K562 (cell line): ENCODE data around the gene ACTN1. TPM values are rescaled to one million over a fixed set of nuclear protein-coding genes. Genes with fewer than 3 reads are reported as not detected.
"Not testable (repeated sequence)": the region's sequence is repeated elsewhere in the genome, so short reads cannot be mapped to it uniquely, and the experiment has no call there.

Source experiments
- ATAC-seq: fragments of 200-7000 bp; cut with Tn5 transposase; 3 replicates; pipeline ENCODE4 v1.9.1; 2020; ENCODE audit warnings: moderate library complexity
- BruUV-seq: library from RNA; stranded (reverse); fragments of 400-500 nt; replicated peaks from 2 replicates; lab custom pipeline; 2021; lab: Mats Ljungman, UMichigan
- CTCF ChIA-PET: fragments of 300-600 bp; formaldehyde crosslinking; extraction: SDS; loops from one replicate; lab custom pipeline; 2021; ENCODE audit warnings: low intra/inter-chr PET ratio; lab: Yijun Ruan, JAX
- POLR2A ChIA-PET: fragments of 300-600, 350-650 bp; sonication (Branson Sonifier 250); formaldehyde crosslinking; extraction: SDS; loops from one replicate; lab custom pipeline; 2021; ENCODE audit warnings: antibody characterized with exemption, inconsistent platforms; lab: Yijun Ruan, JAX
- DNase-seq, 4 experiments: peaks; one replicate each; pipeline versions ENCODE4 v3.0.0 to v3.0.0-alpha.2; 2011 to 2018; ENCODE audit warnings: low spot score in 3 of 4, mixed read lengths in 3 of 4; ENCODE audit errors: extremely low read depth in 1 of 4
- FAIRE-seq: peaks from 2 replicates; lab custom pipeline; 2011; peaks lifted over from hg19 to GRCh38; lab: Jason Lieb, UNC
- H2AFZ ChIP-seq: 2 replicates; pipeline ENCODE4 v1.6.0; 2011; ENCODE audit warnings: low read depth, low read length, control low read depth, inconsistent platforms
- H3K27ac ChIP-seq: fragments of 200-600 bp; 3 replicates; pipeline ENCODE4 v1.8.0; 2011; ENCODE audit warnings: low read depth, mild to moderate bottlenecking, control low read depth, inconsistent platforms, low read length, moderate library complexity, mixed read lengths; ENCODE audit errors: extremely low read depth
- H3K27me3 ChIP-seq, 2 experiments: fragments of 300-600 bp in 1 of 2; 2 replicates in 1 of 2; 3 replicates in 1 of 2; pipeline versions ENCODE4 v1.6.0 to v1.8.0; 2011; ENCODE audit warnings: inconsistent platforms in 2 of 2, low read length in 2 of 2, mild to moderate bottlenecking in 1 of 2, mixed read lengths in 1 of 2, moderate library complexity in 1 of 2; ENCODE audit not compliant: control insufficient read depth in 2 of 2, insufficient read depth in 2 of 2
- H3K36me3 ChIP-seq: fragments of 300-600 bp; 3 replicates; pipeline ENCODE4 v1.8.0; 2011; ENCODE audit warnings: mild to moderate bottlenecking, low read length, inconsistent platforms; ENCODE audit not compliant: control insufficient read depth, insufficient read depth
- H3K4me1 ChIP-seq, 2 experiments: fragments of 200-600 bp in 1 of 2; replicated peaks in 1 of 2; 2 replicates in 1 of 2; 3 replicates in 1 of 2; pipeline versions ENCODE4 v1.5.1 to v1.8.0; 2011; ENCODE audit warnings: inconsistent platforms in 2 of 2, low read length in 2 of 2, mild to moderate bottlenecking in 1 of 2, mixed read lengths in 1 of 2, moderate library complexity in 1 of 2; ENCODE audit not compliant: control insufficient read depth in 2 of 2, insufficient read depth in 2 of 2
- H3K4me2 ChIP-seq: 2 replicates; pipeline ENCODE4 v1.6.1; 2011; ENCODE audit warnings: low read length, control low read depth, inconsistent platforms, mixed read lengths; ENCODE audit not compliant: insufficient read depth
- H3K4me3 ChIP-seq: fragments of 200-600 bp; sonication (generic), shearing (Covaris generic); 2 replicates; pipeline ENCODE4 v1.5.1; 2016; ENCODE audit warnings: control low read depth, inconsistent platforms
- H3K79me2 ChIP-seq: fragments of 200-600 bp; 3 replicates; pipeline ENCODE4 v1.8.0; 2011; ENCODE audit warnings: low read length, inconsistent platforms; ENCODE audit not compliant: control insufficient read depth, insufficient read depth
- H3K9ac ChIP-seq, 2 experiments: 2 replicates each; pipeline versions ENCODE4 v1.6.0 to v1.6.1; 2011; ENCODE audit warnings: low read depth in 2 of 2, low read length in 2 of 2, control low read depth in 1 of 2, inconsistent platforms in 1 of 2, mild to moderate bottlenecking in 1 of 2, mixed read lengths in 1 of 2; ENCODE audit not compliant: insufficient read depth in 1 of 2
- H3K9me1 ChIP-seq: one replicate; pipeline ENCODE4 v1.6.0; 2011; ENCODE audit warnings: inconsistent platforms, mild to moderate bottlenecking, low read length, moderate library complexity; ENCODE audit not compliant: control insufficient read depth, insufficient read depth
- H3K9me3 ChIP-seq: replicated peaks from 2 replicates; pipeline ENCODE4 v1.5.1; 2011; ENCODE audit warnings: low read depth, low read length, inconsistent platforms; ENCODE audit not compliant: control insufficient read depth, insufficient read depth
- H4K20me1 ChIP-seq: replicated peaks from 2 replicates; pipeline ENCODE4 v1.6.1; 2011; ENCODE audit warnings: low read length, inconsistent platforms, mixed read lengths; ENCODE audit not compliant: control insufficient read depth, insufficient read depth
- NFATC3 ChIP-seq: fragments of 450-650 bp; IDR thresholded peaks from 2 replicates; pipeline ENCODE4 v1.6.1; 2017; ENCODE audit warnings: mild to moderate bottlenecking
- PCBP1 ChIP-seq: fragments of 200-400 bp; formaldehyde crosslinking; IDR thresholded peaks from 2 replicates; pipeline ENCODE4 v1.6.1; 2018; ENCODE audit warnings: mild to moderate bottlenecking, low read depth, low read length; ENCODE audit not compliant: poor library complexity, severe bottlenecking
- SAP30 ChIP-seq: fragments of 200-600 bp; sonication (generic); IDR thresholded peaks from 2 replicates; pipeline ENCODE4 v1.6.1; 2012; ENCODE audit warnings: borderline replicate concordance, low read depth, mild to moderate bottlenecking, moderate library complexity, low read length, control low read depth, inconsistent platforms; ENCODE audit not compliant: insufficient read depth, poor library complexity, severe bottlenecking
- ZNF561 ChIP-seq: fragments of 450-650 bp; formaldehyde crosslinking; conservative IDR thresholded peaks from 2 replicates; pipeline ENCODE4 v1.4.0; 2020; ENCODE audit warnings: mild to moderate bottlenecking, moderate library complexity
- WGBS: fragments of 100-300 bp; shearing (Covaris generic); methylation state at CpG from one replicate; pipeline ENCODE4 v1.1.6; 2016; ENCODE audit warnings: low coverage, mixed read lengths; ENCODE audit not compliant: insufficient coverage; ENCODE audit errors: missing lambda C conversion rate; 5-methylcytosine and 5-hydroxymethylcytosine counted together
- in situ Hi-C: fragments of 300-500 bp; cut with MboI; formaldehyde crosslinking; loops from 4 replicates; pipeline ENCODE4 v1.15.0; 2018; ENCODE audit warnings: inconsistent platforms, mixed read lengths
- intact Hi-C: fragments of 100-400 bp; cut with micrococcal nuclease; formaldehyde crosslinking; loops from 2 replicates; pipeline ENCODE4 v1.14.2; 2022
- polyA plus RNA-seq, 8 experiments: library from polyadenylated mRNA; depleted of rRNA in 4 of 8; stranded (reverse) in 5 of 8; unstranded in 3 of 8; fragments of >200 nt; fragmentation: Nextera tagmentation in 2 of 8; fragmentation: Illumina TruSeq in 1 of 8; extraction: Ambion mirVana in 2 of 8; extraction: Trizol in 1 of 8; gene quantifications; 2 replicates each; pipeline versions ENCODE4 v1.2.1 to v1.2.3, GENCODE V29; 2011 to 2014; ENCODE audit warnings: inconsistent platforms in 1 of 8, missing spikeins in 1 of 8
- total RNA-seq, 7 experiments: library from RNA; depleted of rRNA in 6 of 7; stranded (reverse); fragments of >200 nt in 6 of 7; fragmentation: Illumina TruSeq in 2 of 7; extraction: Trizol in 2 of 7; gene quantifications; 2 replicates each; pipeline versions ENCODE4 v1.2.1 to v1.2.3, GENCODE V29; 2011 to 2021; ENCODE audit warnings: low replicate concordance in 1 of 7
- TF ChIP-seq, protein P1 (sequence below): sonication (generic); formaldehyde crosslinking; IDR thresholded peaks from 2 replicates; pipeline ENCODE4 v1.5.0; 2020; ENCODE audit warnings: missing genetic modification reagents
- TF ChIP-seq, protein P2 (sequence below), 3 experiments: fragments of 200-800 bp in 1 of 3; sonication (Bioruptor generic) in 1 of 3; sonication (generic) in 1 of 3; formaldehyde crosslinking in 1 of 3; IDR thresholded peaks; 2 replicates each; pipeline versions ENCODE4 v1.6.1 to v1.8.0; 2016 to 2022; ENCODE audit warnings: mild to moderate bottlenecking in 2 of 3, missing compliant biosample characterization in 2 of 3, missing genetic modification characterization in 2 of 3, missing genetic modification reagents in 1 of 3
- TF ChIP-seq, protein P3 (sequence below): sonication (generic); formaldehyde crosslinking; IDR thresholded peaks from 2 replicates; pipeline ENCODE4 v1.8.0; 2022; ENCODE audit warnings: mild to moderate bottlenecking, missing genetic modification reagents

Gene ACTN1
- total and polyA plus RNA-seq, 9 of the 15 experiments (the other 6 are each of a cell fraction or from before 2014, with no cell fraction given) = 2.2 to 67.7 (median 34.5) TPM

DNA sequence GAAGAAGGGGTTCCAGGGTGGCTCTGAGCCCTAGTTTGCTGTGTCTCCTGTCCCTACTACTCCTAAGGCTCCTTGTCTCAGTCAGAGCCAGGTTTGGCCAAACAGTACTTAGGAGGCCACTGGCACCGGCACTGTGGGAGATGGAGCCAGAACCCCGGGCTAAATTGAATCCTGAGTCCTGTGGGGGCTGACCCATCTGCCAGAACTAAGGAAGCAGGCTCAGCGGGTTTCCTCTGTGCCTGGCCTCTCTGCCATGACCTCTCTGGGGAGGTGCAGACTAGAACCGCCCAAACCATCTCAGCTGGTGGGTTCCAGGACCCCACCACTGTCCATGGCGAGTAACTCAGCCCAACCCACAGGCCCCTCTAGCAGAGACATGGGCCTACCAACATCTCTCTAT lies 5.5 kb downstream of the ACTN1 start:
- no TSS peak for BruUV-seq
- CTCF ChIA-PET = no interaction called here

DNA sequence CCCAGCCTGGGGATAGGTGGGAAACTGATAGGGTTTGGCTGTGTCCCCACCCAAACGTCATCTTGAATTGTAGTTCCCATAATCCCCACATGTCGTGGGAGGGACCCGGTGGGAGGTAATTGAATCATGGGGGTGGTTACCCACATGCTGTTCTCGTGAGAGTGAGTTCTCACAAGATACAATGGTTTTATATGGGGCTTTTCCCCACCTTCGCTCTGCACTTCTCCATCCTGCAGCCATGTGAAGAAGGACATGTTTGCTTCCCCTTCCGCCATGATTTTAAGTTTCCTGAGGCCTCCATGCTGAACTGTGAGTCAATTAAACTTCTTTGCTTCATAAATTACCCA lies 5.9 kb downstream of the ACTN1 start:
- 58% methylated on average over 6 of the region's 6 CpGs for WGBS
- H3K27me3 ChIP-seq, H3K27ac ChIP-seq, ATAC-seq, H3K9ac ChIP-seq, in situ Hi-C loops, BruUV-seq, H2AFZ ChIP-seq, CTCF ChIA-PET, H3K4me2 ChIP-seq, H3K4me3 ChIP-seq, H3K9me3 ChIP-seq, POLR2A ChIA-PET, H3K9me1 ChIP-seq, intact Hi-C loops, DNase-seq, FAIRE-seq: not testable (repeated sequence)
- Histone ChIP-seq H3K4me1 (peaks cover 16 to 19% of the 10 kb centered on the region in 2 experiments; a peak in 4 of 5 replicates), H3K36me3 (peaks cover 34% of the 10 kb centered on the region; the same call in 2 of the 3 replicates), H3K79me2 (peaks cover 62% of the 10 kb centered on the region), H4K20me1 (peaks cover 22% of the 10 kb centered on the region)

More for the DNA sequence above, 5.5 kb downstream of the ACTN1 start:
- WGBS = 83% methylated on average over 2 of the region's 5 CpGs
- POLR2A ChIA-PET = no interaction called here
- Histone ChIP-seq H3K79me2 (peaks cover 62% of the 10 kb centered on the region), H3K9me1 (no peaks in the 10 kb centered on the region), H2AFZ (no peak overlapping the region), H4K20me1 (peaks cover 18% of the 10 kb centered on the region), H3K4me1 (peaks cover 16 to 22% of the 10 kb centered on the region in 2 experiments; a peak in 4 of 5 replicates), H3K9ac (no peak overlapping the region), H3K4me3 (no peak overlapping the region), H3K36me3 (peaks cover 34% of the 10 kb centered on the region; the same call in 2 of the 3 replicates), H3K9me3 (no peaks in the 10 kb centered on the region), H3K27me3 (no peaks in the 10 kb centered on the region), H3K27ac (no peak overlapping the region), H3K4me2 (no peak overlapping the region)
- ATAC-seq (no peak), FAIRE-seq (no peak), DNase-seq (no peak)
- TF ChIP-seq ZNF561 (no peak), NFATC3 (no peak), PCBP1 (no peak), SAP30 (no peak)
- TF ChIP-seq, protein P1, sequence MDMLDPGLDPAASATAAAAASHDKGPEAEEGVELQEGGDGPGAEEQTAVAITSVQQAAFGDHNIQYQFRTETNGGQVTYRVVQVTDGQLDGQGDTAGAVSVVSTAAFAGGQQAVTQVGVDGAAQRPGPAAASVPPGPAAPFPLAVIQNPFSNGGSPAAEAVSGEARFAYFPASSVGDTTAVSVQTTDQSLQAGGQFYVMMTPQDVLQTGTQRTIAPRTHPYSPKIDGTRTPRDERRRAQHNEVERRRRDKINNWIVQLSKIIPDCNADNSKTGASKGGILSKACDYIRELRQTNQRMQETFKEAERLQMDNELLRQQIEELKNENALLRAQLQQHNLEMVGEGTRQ (CRISPR knock-in tag) = no peak
- TF ChIP-seq, protein P2, sequence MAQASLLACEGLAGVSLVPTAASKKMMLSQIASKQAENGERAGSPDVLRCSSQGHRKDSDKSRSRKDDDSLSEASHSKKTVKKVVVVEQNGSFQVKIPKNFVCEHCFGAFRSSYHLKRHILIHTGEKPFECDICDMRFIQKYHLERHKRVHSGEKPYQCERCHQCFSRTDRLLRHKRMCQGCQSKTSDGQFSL (CRISPR knock-in tag; IDR thresholded peaks at IDR 0.05) = no peak
- TF ChIP-seq, protein P2 (tag; IDR thresholded peaks at IDR 0.05) = no peak
- TF ChIP-seq, protein P3, sequence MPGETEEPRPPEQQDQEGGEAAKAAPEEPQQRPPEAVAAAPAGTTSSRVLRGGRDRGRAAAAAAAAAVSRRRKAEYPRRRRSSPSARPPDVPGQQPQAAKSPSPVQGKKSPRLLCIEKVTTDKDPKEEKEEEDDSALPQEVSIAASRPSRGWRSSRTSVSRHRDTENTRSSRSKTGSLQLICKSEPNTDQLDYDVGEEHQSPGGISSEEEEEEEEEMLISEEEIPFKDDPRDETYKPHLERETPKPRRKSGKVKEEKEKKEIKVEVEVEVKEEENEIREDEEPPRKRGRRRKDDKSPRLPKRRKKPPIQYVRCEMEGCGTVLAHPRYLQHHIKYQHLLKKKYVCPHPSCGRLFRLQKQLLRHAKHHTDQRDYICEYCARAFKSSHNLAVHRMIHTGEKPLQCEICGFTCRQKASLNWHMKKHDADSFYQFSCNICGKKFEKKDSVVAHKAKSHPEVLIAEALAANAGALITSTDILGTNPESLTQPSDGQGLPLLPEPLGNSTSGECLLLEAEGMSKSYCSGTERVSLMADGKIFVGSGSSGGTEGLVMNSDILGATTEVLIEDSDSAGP (CRISPR knock-in tag) = no peak
- in situ Hi-C loops = no loop called here
- intact Hi-C loops = no loop called here
